H1 (cell line): ENCODE measurements around the gene MYLK4. TPM values are rescaled to one million over a fixed set of nuclear protein-coding genes. Genes with fewer than 3 reads are reported as not detected.

Source experiments
- CTCF ChIA-PET: fragments of 300-600 bp; sonication (Branson Sonifier 250); formaldehyde crosslinking; loops from one replicate; lab custom pipeline; 2021; ENCODE audit not compliant: partially characterized antibody; lab: Charles Lee
- POLR2A ChIA-PET: fragments of 300-600 bp; sonication (Branson Sonifier 250); formaldehyde crosslinking; loops from one replicate; lab custom pipeline; 2021; ENCODE audit warnings: inconsistent platforms; ENCODE audit not compliant: partially characterized antibody; lab: Charles Lee
- DNase-seq, 2 experiments: peaks; one replicate each; pipeline versions ENCODE4 v3.0.0 to v3.0.0-alpha.2; 2010 to 2022; ENCODE audit warnings: low spot score in 2 of 2, low read depth in 1 of 2, mixed read lengths in 1 of 2
- FAIRE-seq: peaks from 2 replicates; lab custom pipeline; 2011; peaks lifted over from hg19 to GRCh38; lab: Jason Lieb, UNC
- H2AFZ ChIP-seq: 2 replicates; pipeline ENCODE4 v1.8.1; 2012; ENCODE audit warnings: low read length, inconsistent platforms
- H2AK5ac ChIP-seq: 2 replicates; pipeline ENCODE4 v1.6.1; 2013; ENCODE audit warnings: low read depth, low read length
- H2BK120ac ChIP-seq: replicated peaks from 2 replicates; pipeline ENCODE3; 2013; ENCODE audit warnings: low read depth, low read length, inconsistent platforms
- H2BK12ac ChIP-seq: 2 replicates; pipeline ENCODE4 v1.6.1; 2013; ENCODE audit warnings: low read depth, low read length
- H2BK15ac ChIP-seq: 2 replicates; pipeline ENCODE4 v1.6.1; 2013; ENCODE audit warnings: low read length
- H2BK20ac ChIP-seq: 2 replicates; pipeline ENCODE4 v1.6.1; 2013; ENCODE audit warnings: low read length
- H2BK5ac ChIP-seq: 2 replicates; pipeline ENCODE4 v1.6.1; 2013; ENCODE audit warnings: low read depth, low read length
- H3K14ac ChIP-seq: 2 replicates; pipeline ENCODE4 v1.6.1; 2013; ENCODE audit warnings: inconsistent platforms; ENCODE audit not compliant: insufficient read length
- H3K18ac ChIP-seq: 2 replicates; pipeline ENCODE4 v1.6.1; 2013; ENCODE audit warnings: low read length; ENCODE audit errors: extremely low read depth
- H3K23ac ChIP-seq: 2 replicates; pipeline ENCODE4 v1.6.1; 2013; ENCODE audit warnings: inconsistent platforms; ENCODE audit not compliant: insufficient read length
- H3K23me2 ChIP-seq: 2 replicates; pipeline ENCODE4 v1.6.1; 2013; ENCODE audit warnings: low read depth, low read length
- H3K27ac ChIP-seq: 2 replicates; pipeline ENCODE4 v1.6.1; 2011; ENCODE audit warnings: low read depth, low read length, inconsistent platforms
- H3K27me3 ChIP-seq, 4 experiments: replicated peaks in 1 of 4; 1 replicate in 1 of 4; 2 replicates in 3 of 4; pipeline versions ENCODE4 v1.6.1 to v1.8.1; 2011 to 2013; ENCODE audit warnings: low read length in 3 of 4, mild to moderate bottlenecking in 3 of 4, inconsistent platforms in 2 of 4, mixed read lengths in 2 of 4, moderate library complexity in 1 of 4; ENCODE audit not compliant: control insufficient read depth in 3 of 4, insufficient read depth in 3 of 4; ENCODE audit errors: extremely low read depth in 1 of 4
- H3K36me3 ChIP-seq, 4 experiments: 2 replicates each; pipeline versions ENCODE4 v1.6.1 to v1.8.1; 2011 to 2013; ENCODE audit warnings: mild to moderate bottlenecking in 4 of 4, low read length in 3 of 4, moderate library complexity in 2 of 4, control low read depth in 1 of 4, inconsistent platforms in 1 of 4; ENCODE audit not compliant: insufficient read depth in 4 of 4, control insufficient read depth in 2 of 4
- H3K4ac ChIP-seq: replicated peaks from 2 replicates; pipeline ENCODE3; 2013; ENCODE audit warnings: low read length, low read depth, mixed read lengths, inconsistent platforms; ENCODE audit not compliant: insufficient read length
- H3K4me1 ChIP-seq, 4 experiments: replicated peaks in 1 of 4; 1 replicate in 1 of 4; 2 replicates in 3 of 4; pipeline versions ENCODE4 v1.6.1 to v1.8.1; 2011 to 2013; ENCODE audit warnings: low read length in 3 of 4, inconsistent platforms in 2 of 4, mixed read lengths in 1 of 4; ENCODE audit not compliant: insufficient read depth in 4 of 4, control insufficient read depth in 3 of 4
- H3K4me2 ChIP-seq, 2 experiments: 2 replicates each; pipeline versions ENCODE4 v1.6.1 to v1.8.1; 2011 to 2013; ENCODE audit warnings: low read depth in 2 of 2, low read length in 2 of 2, control low read depth in 1 of 2, inconsistent platforms in 1 of 2, mild to moderate bottlenecking in 1 of 2; ENCODE audit not compliant: insufficient read depth in 1 of 2
- H3K4me3 ChIP-seq, 4 experiments: fragments of 200-600, 300-600 bp in 1 of 4; sonication (generic), shearing (Covaris generic), sonication (Bioruptor Twin) in 1 of 4; 2 replicates each; pipeline versions ENCODE4 v1.5.1 to v1.8.1; 2011 to 2016; ENCODE audit warnings: low read length in 4 of 4, low read depth in 3 of 4, control low read depth in 2 of 4, inconsistent platforms in 2 of 4, mild to moderate bottlenecking in 2 of 4, mixed read lengths in 1 of 4, moderate library complexity in 1 of 4; ENCODE audit not compliant: insufficient read depth in 2 of 4; ENCODE audit errors: extremely low read depth in 1 of 4
- H3K56ac ChIP-seq: replicated peaks from 2 replicates; pipeline ENCODE3; 2013; ENCODE audit warnings: low read depth, mild to moderate bottlenecking, mixed read lengths, low read length, inconsistent platforms; ENCODE audit not compliant: insufficient read length
- H3K79me1 ChIP-seq: 2 replicates; pipeline ENCODE4 v1.6.1; 2013; ENCODE audit warnings: low read depth, low read length, control low read depth
- H3K79me2 ChIP-seq, 2 experiments: 2 replicates each; pipeline versions ENCODE4 v1.6.1 to v1.8.1; 2012 to 2013; ENCODE audit warnings: low read length in 2 of 2, mild to moderate bottlenecking in 2 of 2, inconsistent platforms in 1 of 2; ENCODE audit not compliant: insufficient read depth in 2 of 2, control insufficient read depth in 1 of 2
- H3K9ac ChIP-seq, 4 experiments: replicated peaks in 1 of 4; 1 replicate in 1 of 4; 2 replicates in 3 of 4; pipeline versions ENCODE4 v1.6.1 to v1.8.1; 2011 to 2013; ENCODE audit warnings: low read depth in 3 of 4, low read length in 3 of 4, control low read depth in 2 of 4, mild to moderate bottlenecking in 2 of 4, moderate library complexity in 2 of 4, inconsistent platforms in 1 of 4; ENCODE audit errors: extremely low read depth in 1 of 4
- H3K9me3 ChIP-seq, 2 experiments: 2 replicates each; pipeline versions ENCODE4 v1.6.1 to v1.8.1; 2012 to 2013; ENCODE audit warnings: mild to moderate bottlenecking in 2 of 2, moderate library complexity in 2 of 2, control low read depth in 1 of 2, inconsistent platforms in 1 of 2, low read depth in 1 of 2, low read length in 1 of 2, mixed read lengths in 1 of 2; ENCODE audit not compliant: insufficient read depth in 2 of 2
- H4K20me1 ChIP-seq, 2 experiments: replicated peaks in 1 of 2; 2 replicates each; pipeline versions ENCODE3 to v1.8.1; 2011 to 2013; ENCODE audit warnings: inconsistent platforms in 2 of 2, low read length in 2 of 2, mild to moderate bottlenecking in 1 of 2; ENCODE audit not compliant: insufficient read depth in 2 of 2, control insufficient read depth in 1 of 2
- H4K5ac ChIP-seq: 2 replicates; pipeline ENCODE4 v1.6.1; 2013; ENCODE audit warnings: low read length, low read depth, mixed read lengths, inconsistent platforms; ENCODE audit not compliant: insufficient read length
- H4K8ac ChIP-seq: 2 replicates; pipeline ENCODE4 v1.8.0; 2013; ENCODE audit warnings: mild to moderate bottlenecking, moderate library complexity, low read length, inconsistent platforms; ENCODE audit not compliant: insufficient read depth; ENCODE audit errors: extremely low read depth
- H4K91ac ChIP-seq: replicated peaks from 2 replicates; pipeline ENCODE3; 2013; ENCODE audit warnings: low read length, mixed read lengths, inconsistent platforms; ENCODE audit not compliant: insufficient read length
- HDAC2 ChIP-seq, 2 experiments: fragments of 300-600 bp in 1 of 2; sonication (generic) in 1 of 2; IDR thresholded peaks; 2 replicates each; pipeline ENCODE4 v1.6.1; 2011 to 2012; ENCODE audit warnings: low read depth in 2 of 2, low read length in 2 of 2, mild to moderate bottlenecking in 2 of 2, moderate library complexity in 2 of 2, borderline replicate concordance in 1 of 2, inconsistent platforms in 1 of 2
- TCF12 ChIP-seq: IDR thresholded peaks from 2 replicates; pipeline ENCODE4 v1.6.1; 2011; ENCODE audit warnings: low read depth, mild to moderate bottlenecking, low read length
- ZNF274 ChIP-seq: IDR thresholded peaks from 2 replicates; pipeline ENCODE4 v1.7.0; 2012; ENCODE audit warnings: low read length, borderline replicate concordance; ENCODE audit errors: extremely low read depth
- WGBS, 2 experiments: shearing (Covaris generic) in 1 of 2; methylation state at CpG; one replicate each; pipeline versions ENCODE4 v1.1.6 to v1.1.7; 2013 to 2015; ENCODE audit warnings: low lambda C conversion rate in 2 of 2, mixed read lengths in 2 of 2, inconsistent platforms in 1 of 2, low coverage in 1 of 2, missing lambda C conversion rate in 1 of 2; ENCODE audit not compliant: insufficient replicate concordance in 2 of 2, insufficient coverage in 1 of 2, insufficient read length in 1 of 2; ENCODE audit errors: extremely low coverage in 1 of 2, missing lambda C conversion rate in 1 of 2; 5-methylcytosine and 5-hydroxymethylcytosine counted together
- polyA plus RNA-seq, 7 experiments: library from polyadenylated mRNA; depleted of rRNA in 3 of 7; stranded (reverse) in 5 of 7; unstranded in 2 of 7; fragments of >200 nt in 5 of 7; fragments of 200-250 nt in 2 of 7; gene quantifications; 1 replicate in 5 of 7; 2 replicates in 1 of 7; 4 replicates in 1 of 7; pipeline versions ENCODE4 v1.2.1 to v1.2.3, GENCODE V29; 2011 to 2013; ENCODE audit warnings: missing spikeins in 2 of 7, mixed read lengths in 2 of 7
- total RNA-seq: library from RNA; stranded (reverse); fragmentation: NEBNext Ultra II Directional; extraction: Animal tissue kit (Norgen Biotek cat#: 25700); gene quantifications from 2 replicates; pipeline ENCODE4 v1.2.1, GENCODE V29; 2021

Gene MYLK4
- total and polyA plus RNA-seq, 2 of the 8 experiments (the other 6 are each of a cell fraction or from before 2014, with no cell fraction given) = 0.11 to 0.17 TPM

DNA sequence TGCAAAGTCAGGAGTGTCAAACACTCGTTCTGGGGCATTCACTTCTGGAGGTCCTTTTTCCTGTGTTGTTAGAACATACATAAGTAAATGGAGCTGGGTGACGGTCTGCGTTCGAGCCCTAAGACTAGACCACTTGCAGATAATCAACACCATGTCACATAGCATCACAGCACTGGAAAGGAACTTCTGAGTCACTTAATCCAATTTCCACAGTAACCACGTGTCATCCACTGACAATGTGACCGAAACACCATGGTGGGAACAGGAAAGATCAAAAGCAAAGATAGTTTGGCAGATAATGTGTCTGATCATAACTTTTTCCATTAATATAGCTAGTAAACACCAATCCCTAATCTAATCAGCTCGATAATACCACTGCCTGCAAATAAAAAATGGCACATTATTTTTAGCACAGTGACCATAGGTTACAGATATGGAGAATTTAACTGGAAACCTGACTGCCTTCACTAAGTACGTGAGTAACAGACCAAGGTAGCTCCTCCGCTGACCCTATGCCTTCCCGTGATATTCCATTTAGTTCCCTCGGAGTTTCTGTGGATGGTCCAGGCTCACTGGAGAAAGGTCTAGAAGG, 49.3 kb upstream of the MYLK4 start:
- Histone ChIP-seq H4K8ac (no peak overlapping the region), H3K79me1 (0 out of 2 replicates have a peak, but pooled peaks cover 2% of the 10 kb centered on the region), H2AFZ (no peak overlapping the region), H3K9ac (no peak overlapping the region), H3K4me3 (no peak overlapping the region), H3K56ac (no peak overlapping the region), H3K79me2 (no peaks in the 10 kb centered on the region), H3K23me2 (no peaks in the 10 kb centered on the region), H3K9me3 (no peaks in the 10 kb centered on the region), H3K18ac (no peak overlapping the region), H4K5ac (no peak overlapping the region), H3K27me3 (no peaks in the 10 kb centered on the region), H4K91ac (no peak overlapping the region), H3K36me3 (no peaks in the 10 kb centered on the region), H2BK120ac (no peak overlapping the region), H2BK15ac (no peak overlapping the region), H3K4me1 (peaks cover 0 to 6% (median 3%) of the 10 kb centered on the region in 4 experiments; a peak in 2 of 7 replicates), H3K23ac (no peak overlapping the region), H2AK5ac (no peak overlapping the region), H4K20me1 (no peaks in the 10 kb centered on the region), H3K4me2 (no peak overlapping the region), H3K4ac (no peak overlapping the region), H3K27ac (no peak overlapping the region), H2BK12ac (no peak overlapping the region), H2BK20ac (no peak overlapping the region), H2BK5ac (no peak overlapping the region), H3K14ac (no peak overlapping the region)
- ChIA-PET POLR2A (interaction anchor here (1.0 to 1.4 kb wide), 2 partner anchors 18 to 42 kb away, joined by 3 read pairs; partner anchors contain the start of gene SERPINB1), CTCF (interaction anchor here (0.6 to 1.7 kb wide), 7 partner anchors 8 to 235 kb away, joined by 3 to 7 read pairs (median 3); no protein-coding TSS in a partner anchor)
- no peak for TF ChIP-seq TCF12
- no peak for TF ChIP-seq HDAC2 (IDR thresholded peaks at IDR 0.05; ENCODE audit: borderline replicate concordance in 1 of 2, low read depth in 2 of 2, low read length in 2 of 2)
- TF ChIP-seq ZNF274 = no peak
- 92% methylated on average over 11 of the region's 11 CpGs; no CpG with 5 or more reads in 1 of the 2 experiments for WGBS, 2 experiments
- FAIRE-seq (no peak), DNase-seq (no peak)
